H9 (cell line): ENCODE data around the gene CUL4B. TPM values are rescaled to one million over a fixed set of nuclear protein-coding genes. Genes with fewer than 3 reads are reported as not detected.

ENCODE experiments used
- DNase-seq: peaks from one replicate; pipeline ENCODE4 v3.0.0-alpha.2; 2017
- H2AFZ ChIP-seq: one replicate; pipeline ENCODE4 v1.6.1; 2013; ENCODE audit warnings: mild to moderate bottlenecking, low read length, control low read depth, moderate library complexity
- H2AK5ac ChIP-seq: 2 replicates; pipeline ENCODE4 v1.6.1; 2013; ENCODE audit warnings: low read length, control low read depth, mixed read lengths; ENCODE audit not compliant: insufficient read length
- H2BK120ac ChIP-seq: one replicate; pipeline ENCODE4 v1.6.1; 2013; ENCODE audit warnings: low read depth, mild to moderate bottlenecking, low read length, control low read depth, inconsistent platforms; ENCODE audit not compliant: poor library complexity, severe bottlenecking
- H2BK12ac ChIP-seq: 2 replicates; pipeline ENCODE4 v1.6.1; 2013; ENCODE audit warnings: low read length, control low read depth, mixed read lengths, low read depth; ENCODE audit not compliant: insufficient read length
- H2BK15ac ChIP-seq: 2 replicates; pipeline ENCODE4 v1.6.1; 2013; ENCODE audit warnings: low read depth, low read length, control low read depth
- H2BK20ac ChIP-seq: one replicate; pipeline ENCODE4 v1.6.1; 2013; ENCODE audit warnings: low read depth, mild to moderate bottlenecking, low read length, control low read depth, inconsistent platforms; ENCODE audit not compliant: poor library complexity, severe bottlenecking
- H2BK5ac ChIP-seq: 2 replicates; pipeline ENCODE4 v1.6.1; 2013; ENCODE audit warnings: low read length, control low read depth, mixed read lengths; ENCODE audit not compliant: insufficient read length
- H3K14ac ChIP-seq: 2 replicates; pipeline ENCODE4 v1.6.1; 2013; ENCODE audit warnings: low read length, control low read depth; ENCODE audit not compliant: insufficient read depth
- H3K18ac ChIP-seq: 2 replicates; pipeline ENCODE4 v1.6.1; 2013; ENCODE audit warnings: low read depth, mild to moderate bottlenecking, mixed read lengths, low read length, control low read depth; ENCODE audit not compliant: insufficient read length
- H3K23ac ChIP-seq: 2 replicates; pipeline ENCODE4 v1.6.1; 2013; ENCODE audit warnings: low read length, control low read depth, mixed read lengths, low read depth; ENCODE audit not compliant: insufficient read length
- H3K23me2 ChIP-seq: 2 replicates; pipeline ENCODE4 v1.6.1; 2013; ENCODE audit warnings: low read depth, mild to moderate bottlenecking, mixed read lengths, low read length, control low read depth; ENCODE audit not compliant: insufficient read length, poor library complexity, severe bottlenecking
- H3K27ac ChIP-seq: 2 replicates; pipeline ENCODE4 v1.5.1; 2013; ENCODE audit warnings: low read length, control low read depth, mixed read lengths, low read depth; ENCODE audit not compliant: insufficient read length
- H3K27me3 ChIP-seq: 2 replicates; pipeline ENCODE4 v1.6.1; 2013; ENCODE audit warnings: low read length, control low read depth, inconsistent platforms; ENCODE audit not compliant: insufficient read depth
- H3K4ac ChIP-seq: 2 replicates; pipeline ENCODE4 v1.6.1; 2013; ENCODE audit warnings: low read depth, mild to moderate bottlenecking, control low read depth, inconsistent platforms, low read length, moderate library complexity
- H3K4me1 ChIP-seq: 2 replicates; pipeline ENCODE4 v1.6.1; 2013; ENCODE audit warnings: low read length, control low read depth, inconsistent platforms; ENCODE audit not compliant: insufficient read depth
- H3K4me2 ChIP-seq: 2 replicates; pipeline ENCODE4 v1.6.1; 2013; ENCODE audit warnings: low read length, control low read depth, mixed read lengths; ENCODE audit not compliant: insufficient read length, insufficient read depth
- H3K56ac ChIP-seq: 2 replicates; pipeline ENCODE4 v1.6.1; 2013; ENCODE audit warnings: low read depth, mild to moderate bottlenecking, mixed read lengths, low read length, control low read depth; ENCODE audit not compliant: insufficient read length
- H3K79me1 ChIP-seq: 2 replicates; pipeline ENCODE4 v1.6.1; 2013; ENCODE audit warnings: low read depth, mild to moderate bottlenecking, moderate library complexity, low read length, control low read depth, inconsistent platforms; ENCODE audit not compliant: insufficient read depth, poor library complexity, severe bottlenecking
- H3K79me2 ChIP-seq: 2 replicates; pipeline ENCODE4 v1.6.1; 2013; ENCODE audit warnings: low read length, control low read depth, inconsistent platforms; ENCODE audit not compliant: insufficient read depth
- H3K9ac ChIP-seq: 2 replicates; pipeline ENCODE4 v1.6.1; 2013; ENCODE audit warnings: low read length, control low read depth, mixed read lengths; ENCODE audit not compliant: insufficient read length; ENCODE audit errors: extremely low read depth
- H3K9me3 ChIP-seq: one replicate; pipeline ENCODE4 v1.6.1; 2013; ENCODE audit warnings: low read depth, low read length, inconsistent platforms; ENCODE audit not compliant: control insufficient read depth
- H3T11ph ChIP-seq: one replicate; pipeline ENCODE4 v1.6.1; 2013; ENCODE audit warnings: mild to moderate bottlenecking, low read length, control low read depth, inconsistent platforms
- H4K20me1 ChIP-seq: one replicate; pipeline ENCODE4 v1.6.1; 2013; ENCODE audit not compliant: control insufficient read depth, insufficient read length, insufficient read depth
- H4K5ac ChIP-seq: 2 replicates; pipeline ENCODE4 v1.6.1; 2013; ENCODE audit warnings: low read depth, mild to moderate bottlenecking, mixed read lengths, low read length, control low read depth; ENCODE audit not compliant: insufficient read length
- H4K8ac ChIP-seq: replicated peaks from 2 replicates; pipeline ENCODE4 v1.6.1; 2013; ENCODE audit warnings: low read length, control low read depth, mixed read lengths, low read depth; ENCODE audit not compliant: insufficient read length
- H4K91ac ChIP-seq: 2 replicates; pipeline ENCODE4 v1.6.1; 2013; ENCODE audit warnings: low read depth, mild to moderate bottlenecking, moderate library complexity, mixed read lengths, low read length, control low read depth; ENCODE audit not compliant: insufficient read length
- H3K27ac Mint-ChIP-seq, 3 experiments: 2 replicates in 2 of 3; 3 replicates in 1 of 3; pipeline ENCODE4 v1.8.0; 2020 to 2021; ENCODE audit warnings: mixed read lengths in 3 of 3, mild to moderate bottlenecking in 1 of 3, moderate library complexity in 1 of 3
- H3K27me3 Mint-ChIP-seq: 2 replicates; pipeline ENCODE4 v1.8.0; 2021; ENCODE audit warnings: low read depth, mild to moderate bottlenecking, moderate library complexity, mixed read lengths
- H3K36me3 Mint-ChIP-seq, 3 experiments: 2 replicates in 2 of 3; 3 replicates in 1 of 3; pipeline ENCODE4 v1.8.0; 2020 to 2021; ENCODE audit warnings: low read depth in 3 of 3, mixed read lengths in 3 of 3; ENCODE audit not compliant: insufficient read depth in 1 of 3
- H3K4me1 Mint-ChIP-seq, 2 experiments: 2 replicates each; pipeline ENCODE4 v1.8.0; 2020; ENCODE audit warnings: mixed read lengths in 2 of 2
- H3K4me3 Mint-ChIP-seq, 2 experiments: 2 replicates in 1 of 2; 3 replicates in 1 of 2; pipeline ENCODE4 v1.8.0; 2020 to 2021; ENCODE audit warnings: mild to moderate bottlenecking in 2 of 2, mixed read lengths in 2 of 2, moderate library complexity in 1 of 2
- H3K9me3 Mint-ChIP-seq, 2 experiments: 2 replicates in 1 of 2; 3 replicates in 1 of 2; pipeline ENCODE4 v1.8.0; 2020; ENCODE audit warnings: mild to moderate bottlenecking in 2 of 2, mixed read lengths in 2 of 2, moderate library complexity in 1 of 2
- WGBS: extraction: QIAGEN DNeasy Blood & Tissue Kit; methylation state at CpG from one replicate; pipeline ENCODE4 v1.1.7; 2013; ENCODE audit warnings: missing lambda C conversion rate, low lambda C conversion rate, mixed read lengths; ENCODE audit not compliant: insufficient read length; ENCODE audit errors: extremely low coverage; 5-methylcytosine and 5-hydroxymethylcytosine counted together
- total RNA-seq: library from RNA; stranded (reverse); gene quantifications from 2 replicates; pipeline ENCODE4 v1.2.1, GENCODE V29; 2021
- TF ChIP-seq, protein P1 (sequence below): fragments of 200-600 bp; sonication (generic); conservative IDR thresholded peaks from 3 replicates; pipeline ENCODE4 v1.8.0; 2021; ENCODE audit warnings: antibody characterized with exemption, mild to moderate bottlenecking

The CUL4B gene
- total RNA-seq, 1 experiment from 2014 or later = 48.4 TPM

GRCh38 chrX:120517936-120518335, 42.8 kb downstream of the CUL4B start:
- H2BK120ac ChIP-seq = no peak overlapping the region
- H2BK15ac ChIP-seq = no peak overlapping the region
- no peak overlapping the region for H3K18ac ChIP-seq
- H3K27me3 ChIP-seq = no peaks in the 10 kb centered on the region
- WGBS = no CpG with 5 or more reads among the region's 3 CpGs
- no peak overlapping the region for H2BK5ac ChIP-seq
- no peaks in the 10 kb centered on the region for H3K27me3 Mint-ChIP-seq
- no peaks in the 10 kb centered on the region for H3K79me2 ChIP-seq
- no peak overlapping the region for H4K8ac ChIP-seq
- H3K36me3 Mint-ChIP-seq = peaks cover 2 to 14% (median 4%) of the 10 kb centered on the region in 3 experiments; a peak in 4 of 7 replicates
- no peak overlapping the region for H3K4me2 ChIP-seq
- H3K27ac Mint-ChIP-seq = no peak overlapping the region; a peak in 1 of 7 replicates
- H3K23me2 ChIP-seq = no peaks in the 10 kb centered on the region
- H2AFZ ChIP-seq = no peak overlapping the region
- no peaks in the 10 kb centered on the region for H4K20me1 ChIP-seq
- H3K4me3 Mint-ChIP-seq = no peak overlapping the region
- TF ChIP-seq, protein P1, sequence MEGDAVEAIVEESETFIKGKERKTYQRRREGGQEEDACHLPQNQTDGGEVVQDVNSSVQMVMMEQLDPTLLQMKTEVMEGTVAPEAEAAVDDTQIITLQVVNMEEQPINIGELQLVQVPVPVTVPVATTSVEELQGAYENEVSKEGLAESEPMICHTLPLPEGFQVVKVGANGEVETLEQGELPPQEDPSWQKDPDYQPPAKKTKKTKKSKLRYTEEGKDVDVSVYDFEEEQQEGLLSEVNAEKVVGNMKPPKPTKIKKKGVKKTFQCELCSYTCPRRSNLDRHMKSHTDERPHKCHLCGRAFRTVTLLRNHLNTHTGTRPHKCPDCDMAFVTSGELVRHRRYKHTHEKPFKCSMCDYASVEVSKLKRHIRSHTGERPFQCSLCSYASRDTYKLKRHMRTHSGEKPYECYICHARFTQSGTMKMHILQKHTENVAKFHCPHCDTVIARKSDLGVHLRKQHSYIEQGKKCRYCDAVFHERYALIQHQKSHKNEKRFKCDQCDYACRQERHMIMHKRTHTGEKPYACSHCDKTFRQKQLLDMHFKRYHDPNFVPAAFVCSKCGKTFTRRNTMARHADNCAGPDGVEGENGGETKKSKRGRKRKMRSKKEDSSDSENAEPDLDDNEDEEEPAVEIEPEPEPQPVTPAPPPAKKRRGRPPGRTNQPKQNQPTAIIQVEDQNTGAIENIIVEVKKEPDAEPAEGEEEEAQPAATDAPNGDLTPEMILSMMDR = no peak
- no peak overlapping the region for H4K91ac ChIP-seq
- H3K4me1 ChIP-seq = no peaks in the 10 kb centered on the region
- peaks cover 61% of the 10 kb centered on the region in 2 experiments for H3K9me3 Mint-ChIP-seq
- no peak overlapping the region for H2AK5ac ChIP-seq
- no peak overlapping the region for H3K9ac ChIP-seq
- peaks cover 6 to 7% of the 10 kb centered on the region in 2 experiments; a peak in 3 of 4 replicates for H3K4me1 Mint-ChIP-seq
- no peak overlapping the region for H3K14ac ChIP-seq
- H3T11ph ChIP-seq = no peak overlapping the region
- H2BK20ac ChIP-seq = no peak overlapping the region
- no peak overlapping the region for H3K4ac ChIP-seq
- H4K5ac ChIP-seq = no peak overlapping the region
- no peak overlapping the region for H3K23ac ChIP-seq
- H3K9me3 ChIP-seq = peaks cover 3% of the 10 kb centered on the region
- H3K27ac ChIP-seq = no peak overlapping the region
- no peak for DNase-seq
- H2BK12ac ChIP-seq = no peak overlapping the region
- no peaks in the 10 kb centered on the region for H3K79me1 ChIP-seq
- no peak overlapping the region for H3K56ac ChIP-seq
